HCT116 (cell line): ENCODE results near the gene TPM4. TPM values are rescaled to one million over a fixed set of nuclear protein-coding genes. Genes with fewer than 3 reads are reported as not detected.

Experiments used
- ATAC-seq: fragments of 200-7000 bp; cut with Tn5 transposase; 2 replicates; pipeline ENCODE4 v1.9.1; 2020; ENCODE audit warnings: mild to moderate bottlenecking, moderate library complexity
- BruUV-seq: library from RNA; stranded (reverse); fragments of 400-500 nt; replicated peaks from 2 replicates; lab custom pipeline; 2021; lab: Mats Ljungman, UMichigan
- CTCF ChIA-PET: fragments of 300-600 bp; sonication (Branson Sonifier 250); formaldehyde crosslinking; loops from one replicate; lab custom pipeline; 2021; ENCODE audit warnings: antibody characterized with exemption; lab: Charles Lee
- POLR2A ChIA-PET: fragments of 300-600, 350-600 bp; sonication (Branson Sonifier 250); formaldehyde crosslinking; loops from one replicate; lab custom pipeline; 2021; ENCODE audit warnings: antibody characterized with exemption; lab: Charles Lee
- RAD21 ChIA-PET, 2 experiments: fragments of 300-600 bp; sonication (Branson Sonifier 250); formaldehyde crosslinking; loops; one replicate each; lab custom pipeline; 2023; ENCODE audit warnings: low total read pairs in 2 of 2; ENCODE audit not compliant: uncharacterized antibody in 2 of 2, unreplicated experiment in 2 of 2, low non-redundant PET in 1 of 2; lab: Charles Lee
- DNase-seq: peaks from one replicate; pipeline ENCODE4 v3.0.0-alpha.2; 2010; ENCODE audit warnings: low read depth, low spot score
- H2AFZ ChIP-seq: fragments of 200-600 bp; shearing (Covaris generic), sonication (generic); 2 replicates; pipeline ENCODE4 v1.6.1; 2017; ENCODE audit warnings: low read depth, mixed run types, mixed read lengths, antibody characterized with exemption, low read length; ENCODE audit not compliant: poor library complexity, severe bottlenecking
- H3K27ac ChIP-seq: 2 replicates; pipeline ENCODE4 v1.5.1; 2012; ENCODE audit warnings: low read depth, low read length
- H3K27me3 ChIP-seq: fragments of 200-600 bp; sonication (generic); 2 replicates; pipeline ENCODE4 v1.6.1; 2016; ENCODE audit warnings: mixed run types, low read length, mixed read lengths; ENCODE audit not compliant: insufficient read depth
- H3K36me3 ChIP-seq, 2 experiments: fragments of 200-500 bp in 1 of 2; fragments of 200-600 bp in 1 of 2; sonication (Bioruptor generic) in 1 of 2; sonication (generic) in 1 of 2; 2 replicates each; pipeline versions ENCODE4 v1.5.1 to v1.6.1; 2014 to 2016; ENCODE audit warnings: low read length in 2 of 2, inconsistent platforms in 1 of 2, mixed read lengths in 1 of 2, mixed run types in 1 of 2; ENCODE audit not compliant: insufficient read depth in 2 of 2, control insufficient read depth in 1 of 2
- H3K4me1 ChIP-seq, 2 experiments: fragments of 200-600 bp in 1 of 2; sonication (generic) in 1 of 2; 2 replicates each; pipeline versions ENCODE4 v1.5.1 to v1.6.1; 2012 to 2017; ENCODE audit warnings: low read length in 2 of 2, inconsistent platforms in 1 of 2, mild to moderate bottlenecking in 1 of 2, mixed read lengths in 1 of 2, mixed run types in 1 of 2, moderate library complexity in 1 of 2; ENCODE audit not compliant: insufficient read depth in 2 of 2, control insufficient read depth in 1 of 2
- H3K4me2 ChIP-seq: fragments of 200-600 bp; sonication (generic); 2 replicates; pipeline ENCODE4 v1.6.1; 2017; ENCODE audit warnings: mixed run types, low read length, mixed read lengths
- H3K4me3 ChIP-seq, 2 experiments: fragments of 200-600 bp in 1 of 2; sonication (generic) in 1 of 2; replicated peaks in 1 of 2; 2 replicates each; pipeline ENCODE4 v1.5.1; 2011 to 2016; ENCODE audit warnings: low read length in 2 of 2, control low read depth in 1 of 2, low read depth in 1 of 2, mild to moderate bottlenecking in 1 of 2, mixed read lengths in 1 of 2, mixed run types in 1 of 2
- H3K79me2 ChIP-seq: fragments of 200-600 bp; sonication (generic); 2 replicates; pipeline ENCODE4 v1.6.1; 2017; ENCODE audit warnings: mild to moderate bottlenecking, mixed run types, low read length, moderate library complexity, mixed read lengths; ENCODE audit not compliant: insufficient read depth
- H3K9ac ChIP-seq: fragments of 200-600 bp; sonication (generic); 2 replicates; pipeline ENCODE4 v1.6.1; 2016; ENCODE audit warnings: low read length, mixed read lengths
- H3K9me2 ChIP-seq: fragments of 200-600 bp; sonication (generic), shearing (Covaris generic); 2 replicates; pipeline ENCODE4 v1.6.1; 2017; ENCODE audit warnings: mixed run types, mild to moderate bottlenecking, moderate library complexity; ENCODE audit not compliant: insufficient read depth
- H3K9me3 ChIP-seq, 2 experiments: fragments of 200-500 bp in 1 of 2; fragments of 200-600 bp in 1 of 2; sonication (Bioruptor generic) in 1 of 2; sonication (generic) in 1 of 2; 2 replicates each; pipeline ENCODE4 v1.6.1; 2014 to 2017; ENCODE audit warnings: low read length in 2 of 2, mixed read lengths in 2 of 2, inconsistent platforms in 1 of 2, low read depth in 1 of 2, mild to moderate bottlenecking in 1 of 2, mixed run types in 1 of 2, moderate library complexity in 1 of 2; ENCODE audit not compliant: control insufficient read depth in 1 of 2, insufficient read depth in 1 of 2
- H4K20me1 ChIP-seq: fragments of 200-600 bp; sonication (generic), shearing (Covaris generic); 2 replicates; pipeline ENCODE4 v1.6.1; 2017; ENCODE audit warnings: mixed run types, mild to moderate bottlenecking, moderate library complexity; ENCODE audit not compliant: insufficient read depth
- CTCF ChIP-seq, 3 experiments: fragments of 200-600 bp in 1 of 3; sonication (generic) in 1 of 3; IDR thresholded peaks in 2 of 3; conservative IDR thresholded peaks in 1 of 3; 2 replicates each; pipeline ENCODE4 v1.5.1; 2012 to 2017; ENCODE audit warnings: low read depth in 2 of 3, low read length in 2 of 3, antibody characterized with exemption in 1 of 3, borderline replicate concordance in 1 of 3, control low read depth in 1 of 3, mild to moderate bottlenecking in 1 of 3, mixed read lengths in 1 of 3, mixed run types in 1 of 3, moderate library complexity in 1 of 3; ENCODE audit not compliant: insufficient read depth in 1 of 3
- EGR1 ChIP-seq: IDR thresholded peaks from 2 replicates; pipeline ENCODE4 v1.6.1; 2012; ENCODE audit warnings: low read depth
- ELF1 ChIP-seq: IDR thresholded peaks from 2 replicates; pipeline ENCODE4 v1.6.1; 2012; ENCODE audit warnings: low read depth, borderline replicate concordance
- EZH2phosphoT487 ChIP-seq: fragments of 200-600 bp; IDR thresholded peaks from 2 replicates; pipeline ENCODE4 v1.6.1; 2018; ENCODE audit warnings: antibody characterized with exemption, borderline replicate concordance
- JUND ChIP-seq: IDR thresholded peaks from 2 replicates; pipeline ENCODE4 v1.6.1; 2012
- RAD21 ChIP-seq: IDR thresholded peaks from 2 replicates; pipeline ENCODE4 v1.6.1; 2012; ENCODE audit warnings: low read depth, mild to moderate bottlenecking
- SIN3A ChIP-seq: IDR thresholded peaks from 2 replicates; pipeline ENCODE4 v1.6.1; 2012; ENCODE audit warnings: low read depth
- SRF ChIP-seq: IDR thresholded peaks from 2 replicates; pipeline ENCODE4 v1.6.1; 2012; ENCODE audit warnings: low read depth
- YY1 ChIP-seq: IDR thresholded peaks from 2 replicates; pipeline ENCODE4 v1.6.1; 2011; ENCODE audit warnings: low read length, low read depth, moderate library complexity, mild to moderate bottlenecking; ENCODE audit not compliant: insufficient replicate concordance; ENCODE audit errors: extremely low read depth
- ZFX ChIP-seq: fragments of 450-650 bp; IDR thresholded peaks from 2 replicates; pipeline ENCODE4 v1.6.1; 2017
- intact Hi-C: fragments of 100-400 bp; cut with micrococcal nuclease; formaldehyde crosslinking; loops from 2 replicates; pipeline ENCODE4 v1.10.0; 2022
- total RNA-seq: library from RNA; stranded (reverse); gene quantifications from one replicate; pipeline ENCODE4 v1.2.1, GENCODE V29; 2021; ENCODE audit not compliant: unreplicated experiment
- TF ChIP-seq, protein P1 (sequence below): IDR thresholded peaks from 2 replicates; pipeline ENCODE4 v1.6.1; 2011; ENCODE audit warnings: mild to moderate bottlenecking, low read length, moderate library complexity; ENCODE audit not compliant: insufficient replicate concordance; ENCODE audit errors: extremely low read depth

TPM4 gene
- total RNA-seq, 1 experiment from 2014 or later: 275 TPM

GRCh38 chr19:16116067-16116466 lies 39.8 kb downstream of the TPM4 start:
- Histone ChIP-seq H3K27ac (no peak overlapping the region), H2AFZ (no peak overlapping the region), H3K4me3 (no peak overlapping the region), H4K20me1 (no peaks in the 10 kb centered on the region), H3K4me1 (peaks cover 8 to 29% of the 10 kb centered on the region in 2 experiments)
- ChIA-PET POLR2A (no interaction called here), RAD21 (no interaction called here)
- TF ChIP-seq EGR1 (no peak), SIN3A (no peak), ZFX (no peak), RAD21 (no peak), ELF1 (no peak), EZH2phosphoT487 (no peak), YY1 (no peak), JUND (no peak), CTCF (IDR thresholded peaks at IDR 0.05 in 2 of 3, conservative IDR thresholded peaks at IDR 0.05 in 1 of 3; ENCODE audit: borderline replicate concordance in 1 of 3, insufficient read depth in 1 of 3, low read depth in 2 of 3, low read length in 2 of 3) (no peak), SRF (no peak)
- TF ChIP-seq, protein P1, sequence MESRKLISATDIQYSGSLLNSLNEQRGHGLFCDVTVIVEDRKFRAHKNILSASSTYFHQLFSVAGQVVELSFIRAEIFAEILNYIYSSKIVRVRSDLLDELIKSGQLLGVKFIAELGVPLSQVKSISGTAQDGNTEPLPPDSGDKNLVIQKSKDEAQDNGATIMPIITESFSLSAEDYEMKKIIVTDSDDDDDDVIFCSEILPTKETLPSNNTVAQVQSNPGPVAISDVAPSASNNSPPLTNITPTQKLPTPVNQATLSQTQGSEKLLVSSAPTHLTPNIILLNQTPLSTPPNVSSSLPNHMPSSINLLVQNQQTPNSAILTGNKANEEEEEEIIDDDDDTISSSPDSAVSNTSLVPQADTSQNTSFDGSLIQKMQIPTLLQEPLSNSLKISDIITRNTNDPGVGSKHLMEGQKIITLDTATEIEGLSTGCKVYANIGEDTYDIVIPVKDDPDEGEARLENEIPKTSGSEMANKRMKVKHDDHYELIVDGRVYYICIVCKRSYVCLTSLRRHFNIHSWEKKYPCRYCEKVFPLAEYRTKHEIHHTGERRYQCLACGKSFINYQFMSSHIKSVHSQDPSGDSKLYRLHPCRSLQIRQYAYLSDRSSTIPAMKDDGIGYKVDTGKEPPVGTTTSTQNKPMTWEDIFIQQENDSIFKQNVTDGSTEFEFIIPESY: no peak
- TF ChIP-seq, all 23 proteins: peak for 0
- Histone ChIP-seq H3K9ac (0 out of 2 replicates have a peak overlapping the region, but pooled peaks have one; percentile 12), H3K27me3 (no peaks in the 10 kb centered on the region), H3K4me2 (no peak overlapping the region), H3K36me3 (peaks cover 10 to 26% of the 10 kb centered on the region in 2 experiments), H3K79me2 (peaks cover 66% of the 10 kb centered on the region), H3K9me3 (no peaks in the 10 kb centered on the region), H3K9me2 (no peaks in the 10 kb centered on the region)
- DNase-seq: no peak
- intact Hi-C loops: no loop called here
- ATAC-seq: no peak
- no TSS peak for BruUV-seq
- CTCF ChIA-PET: interaction anchor here (0.5 kb wide), 1 partner anchor 20 kb away, joined by 3 read pairs; no protein-coding TSS in a partner anchor
